DOHH2 (cell line): Measurements from ENCODE around the gene ZNF683.
A peak's percentile ranks its signal among the peaks of the same experiment; 100 is the strongest.

Source experiments
- H3F3A ChIP-seq: fragments of 200-600 bp; sonication (generic), shearing (Covaris generic); 2 replicates; pipeline ENCODE4 v1.6.0; 2016; ENCODE audit warnings: antibody characterized with exemption, mild to moderate bottlenecking; ENCODE audit not compliant: control insufficient read depth, insufficient read depth
- H3K27ac ChIP-seq: fragments of 200-600 bp; sonication (generic); 2 replicates; pipeline ENCODE4 v1.5.1; 2014; ENCODE audit warnings: low read depth, mild to moderate bottlenecking, low read length, moderate library complexity
- H3K27me3 ChIP-seq: fragments of 200-600 bp; sonication (generic); 2 replicates; pipeline ENCODE4 v1.6.1; 2014; ENCODE audit warnings: mild to moderate bottlenecking, low read length, mixed read lengths; ENCODE audit not compliant: control insufficient read depth
- H3K36me3 ChIP-seq: fragments of 200-600 bp; sonication (generic); 2 replicates; pipeline ENCODE4 v1.6.1; 2014; ENCODE audit warnings: mild to moderate bottlenecking, low read length, moderate library complexity, mixed read lengths; ENCODE audit not compliant: control insufficient read depth
- H3K4me1 ChIP-seq: fragments of 200-600 bp; sonication (generic); 2 replicates; pipeline ENCODE4 v1.6.1; 2014; ENCODE audit warnings: mild to moderate bottlenecking, low read length, mixed read lengths; ENCODE audit not compliant: control insufficient read depth
- H3K4me2 ChIP-seq: fragments of 200-600 bp; sonication (generic); 2 replicates; pipeline ENCODE4 v1.6.0; 2014; ENCODE audit warnings: mild to moderate bottlenecking, low read length, moderate library complexity
- H3K4me3 ChIP-seq: fragments of 200-600 bp; sonication (generic); 2 replicates; pipeline ENCODE4 v1.5.1; 2014; ENCODE audit warnings: mild to moderate bottlenecking, low read length, mixed read lengths
- H3K79me2 ChIP-seq: fragments of 200-600 bp; sonication (generic); 2 replicates; pipeline ENCODE4 v1.6.1; 2014; ENCODE audit warnings: mild to moderate bottlenecking, low read length, mixed read lengths; ENCODE audit not compliant: control insufficient read depth
- H3K9me2 ChIP-seq: fragments of 200-600 bp; sonication (generic); replicated peaks from 2 replicates; pipeline ENCODE4 v1.6.1; 2014; ENCODE audit warnings: mild to moderate bottlenecking, low read length, mixed read lengths; ENCODE audit not compliant: control insufficient read depth
- H3K9me3 ChIP-seq: fragments of 200-600 bp; sonication (generic); 2 replicates; pipeline ENCODE4 v1.6.1; 2014; ENCODE audit warnings: antibody characterized with exemption, low read length, mixed read lengths; ENCODE audit not compliant: control insufficient read depth, insufficient read depth
- H4K20me1 ChIP-seq: fragments of 200-600 bp; sonication (generic); 2 replicates; pipeline ENCODE4 v1.6.0; 2014; ENCODE audit warnings: low read depth, mild to moderate bottlenecking, antibody characterized with exemption, low read length, moderate library complexity; ENCODE audit not compliant: control insufficient read depth, insufficient read depth
- EZH2phosphoT487 ChIP-seq: fragments of 200-600 bp; sonication (generic); IDR thresholded peaks from 2 replicates; pipeline ENCODE4 v1.6.1; 2017; ENCODE audit warnings: borderline replicate concordance, mild to moderate bottlenecking, antibody characterized with exemption, low read length, moderate library complexity, mixed read lengths
- TF ChIP-seq, protein P1 (sequence below): fragments of 200-600 bp; sonication (generic); IDR thresholded peaks from one replicate; pipeline ENCODE4 v1.5.1; 2014; ENCODE audit warnings: antibody characterized with exemption, mild to moderate bottlenecking, low read depth, low read length; ENCODE audit not compliant: poor library complexity, severe bottlenecking

The ZNF683 gene

DNA sequence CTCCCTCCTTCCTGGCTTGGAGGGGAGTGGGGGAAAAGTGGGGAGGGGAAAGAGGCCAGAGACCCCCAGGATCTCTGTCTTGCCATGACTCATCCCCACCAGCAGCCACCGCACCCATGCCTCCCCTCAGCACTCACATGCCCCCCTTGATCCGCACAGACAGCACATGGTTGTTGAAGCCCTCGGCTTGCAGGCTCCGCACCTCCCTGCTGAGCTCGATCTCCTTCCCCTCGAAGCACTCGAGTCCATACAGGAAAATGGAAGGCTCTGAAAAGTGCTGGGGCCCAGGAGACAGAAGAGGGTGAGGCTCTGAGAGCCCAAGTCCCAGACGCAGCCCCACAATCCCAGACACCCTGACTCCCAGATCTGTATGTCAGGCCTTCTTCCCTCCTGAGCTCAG, 44.0 kb downstream of the ZNF683 start:
- Histone ChIP-seq H3K9me2 (no peaks in the 10 kb centered on the region), H4K20me1 (no peaks in the 10 kb centered on the region), H3K4me3 (no peak overlapping the region), H3K79me2 (no peaks in the 10 kb centered on the region), H3K27ac (no peak overlapping the region), H3K36me3 (no peaks in the 10 kb centered on the region), H3K4me2 (peak overlapping the region; percentile 26; the same call in 1 of the 2 replicates), H3K27me3 (no peaks in the 10 kb centered on the region), H3K9me3 (no peaks in the 10 kb centered on the region), H3F3A (no peaks in the 10 kb centered on the region; the same call in 1 of the 2 replicates), H3K4me1 (peaks cover 9% of the 10 kb centered on the region)
- no peak for TF ChIP-seq EZH2phosphoT487
- TF ChIP-seq, protein P1, sequence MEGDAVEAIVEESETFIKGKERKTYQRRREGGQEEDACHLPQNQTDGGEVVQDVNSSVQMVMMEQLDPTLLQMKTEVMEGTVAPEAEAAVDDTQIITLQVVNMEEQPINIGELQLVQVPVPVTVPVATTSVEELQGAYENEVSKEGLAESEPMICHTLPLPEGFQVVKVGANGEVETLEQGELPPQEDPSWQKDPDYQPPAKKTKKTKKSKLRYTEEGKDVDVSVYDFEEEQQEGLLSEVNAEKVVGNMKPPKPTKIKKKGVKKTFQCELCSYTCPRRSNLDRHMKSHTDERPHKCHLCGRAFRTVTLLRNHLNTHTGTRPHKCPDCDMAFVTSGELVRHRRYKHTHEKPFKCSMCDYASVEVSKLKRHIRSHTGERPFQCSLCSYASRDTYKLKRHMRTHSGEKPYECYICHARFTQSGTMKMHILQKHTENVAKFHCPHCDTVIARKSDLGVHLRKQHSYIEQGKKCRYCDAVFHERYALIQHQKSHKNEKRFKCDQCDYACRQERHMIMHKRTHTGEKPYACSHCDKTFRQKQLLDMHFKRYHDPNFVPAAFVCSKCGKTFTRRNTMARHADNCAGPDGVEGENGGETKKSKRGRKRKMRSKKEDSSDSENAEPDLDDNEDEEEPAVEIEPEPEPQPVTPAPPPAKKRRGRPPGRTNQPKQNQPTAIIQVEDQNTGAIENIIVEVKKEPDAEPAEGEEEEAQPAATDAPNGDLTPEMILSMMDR, result no peak

DNA sequence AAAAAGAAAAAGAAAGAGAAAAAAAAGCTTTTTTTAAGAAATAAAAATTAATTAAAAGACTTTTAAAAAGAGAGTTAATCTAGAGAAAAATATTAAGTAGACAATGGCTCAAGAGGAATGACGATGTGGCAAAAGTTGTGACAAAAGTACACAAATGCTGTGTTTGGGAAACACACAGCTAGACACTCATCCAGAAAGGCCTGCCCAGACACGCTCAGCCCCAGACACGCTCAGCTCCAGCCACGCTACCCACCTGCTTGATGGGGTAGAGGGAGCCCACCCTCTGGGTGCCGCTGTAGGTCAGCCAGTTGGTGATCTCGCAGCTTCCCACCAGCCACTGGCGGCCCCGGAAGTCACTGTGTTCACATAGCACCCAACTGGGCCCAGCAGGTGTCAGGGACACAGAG, 44.6 kb downstream of the ZNF683 start:
- H4K20me1 ChIP-seq, result no peaks in the 10 kb centered on the region
- no peaks in the 10 kb centered on the region for H3K9me2 ChIP-seq
- H3K9me3 ChIP-seq, result no peaks in the 10 kb centered on the region
- no peaks in the 10 kb centered on the region for H3K27me3 ChIP-seq
- no peaks in the 10 kb centered on the region for H3K36me3 ChIP-seq
- no peak overlapping the region for H3K4me3 ChIP-seq
- no peaks in the 10 kb centered on the region; the same call in 1 of the 2 replicates for H3F3A ChIP-seq
- peak overlapping the region; percentile 26 for H3K4me2 ChIP-seq
- H3K4me1 ChIP-seq, result peaks cover 13% of the 10 kb centered on the region
- no peaks in the 10 kb centered on the region for H3K79me2 ChIP-seq
- TF ChIP-seq, protein P1, result peak; percentile 53
- TF ChIP-seq EZH2phosphoT487, result no peak
- H3K27ac ChIP-seq, result no peak overlapping the region

DNA sequence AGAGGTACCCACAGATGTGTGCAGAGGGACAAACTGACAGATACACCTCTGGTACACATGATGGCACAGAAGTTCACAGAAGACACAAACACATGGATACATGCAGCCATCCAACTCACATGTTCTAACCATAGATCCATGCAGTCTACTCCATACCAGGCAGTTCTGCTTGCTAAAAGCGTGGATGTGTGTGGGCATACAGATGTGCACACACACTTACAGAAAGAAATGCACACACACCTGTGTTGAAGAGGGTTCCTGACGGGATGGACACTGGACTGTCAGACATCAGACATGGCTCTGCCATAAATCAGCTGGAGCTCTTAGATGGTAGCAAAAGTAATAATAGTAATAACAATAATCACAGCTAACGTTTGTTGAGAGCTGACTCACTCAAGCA, 48.0 kb downstream of the ZNF683 start:
- Histone ChIP-seq H3K4me1 (peaks cover 47% of the 10 kb centered on the region), H3K9me3 (no peaks in the 10 kb centered on the region), H3K27me3 (no peaks in the 10 kb centered on the region), H3K9me2 (no peaks in the 10 kb centered on the region), H3F3A (peaks cover 12% of the 10 kb centered on the region), H3K4me3 (no peak overlapping the region), H3K27ac (no peak overlapping the region), H3K36me3 (peaks cover 27% of the 10 kb centered on the region), H4K20me1 (no peaks in the 10 kb centered on the region), H3K4me2 (no peak overlapping the region), H3K79me2 (peaks cover 1% of the 10 kb centered on the region)
- TF ChIP-seq, protein P1, result no peak
- no peak for TF ChIP-seq EZH2phosphoT487

DNA sequence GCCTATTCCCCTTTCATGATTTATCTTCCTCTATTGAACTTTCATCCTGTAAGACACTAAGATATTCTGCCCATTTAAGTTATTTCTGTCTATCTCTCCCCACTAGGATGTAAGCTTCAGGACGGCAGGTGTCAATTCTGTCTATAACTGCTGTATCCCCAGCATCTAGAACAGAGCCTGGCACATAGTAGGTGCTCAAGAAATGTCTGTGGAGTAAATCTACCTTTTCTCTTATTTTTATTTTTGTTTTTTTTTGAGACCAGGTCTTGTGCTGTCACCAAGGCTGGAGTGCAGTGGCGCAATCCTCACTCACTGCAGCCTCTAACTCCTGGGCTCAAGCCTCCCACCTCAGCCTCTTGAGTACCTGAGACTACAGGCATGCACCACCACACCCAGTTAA, 49.2 kb downstream of the ZNF683 start:
- no peak for TF ChIP-seq EZH2phosphoT487
- TF ChIP-seq, protein P1, result no peak
- H3K9me3 ChIP-seq, result no peaks in the 10 kb centered on the region
- peaks cover 12% of the 10 kb centered on the region for H3F3A ChIP-seq
- H4K20me1 ChIP-seq, result no peaks in the 10 kb centered on the region
- no peak overlapping the region for H3K4me3 ChIP-seq
- H3K36me3 ChIP-seq, result peaks cover 31% of the 10 kb centered on the region
- H3K4me1 ChIP-seq, result peaks cover 56% of the 10 kb centered on the region
- no peak overlapping the region for H3K4me2 ChIP-seq
- H3K9me2 ChIP-seq, result no peaks in the 10 kb centered on the region
- peaks cover 11% of the 10 kb centered on the region for H3K79me2 ChIP-seq
- H3K27ac ChIP-seq, result no peak overlapping the region
- H3K27me3 ChIP-seq, result no peaks in the 10 kb centered on the region
